HEK293 (cell line): ENCODE measurements around the gene BMS1.

Experiments used
- PATZ1 ChIP-seq: fragments of 450-650 bp; formaldehyde crosslinking; IDR thresholded peaks from 2 replicates; pipeline ENCODE4 v1.5.1; 2016; ENCODE audit warnings: missing biosample characterization, missing genetic modification characterization
- PBX3 ChIP-seq: sonication (generic); formaldehyde crosslinking; IDR thresholded peaks from 2 replicates; pipeline ENCODE4 v1.8.1; 2022; ENCODE audit warnings: mild to moderate bottlenecking, moderate library complexity, missing genetic modification reagents
- YY1 ChIP-seq: fragments of 450-650 bp; formaldehyde crosslinking; IDR thresholded peaks from 2 replicates; pipeline ENCODE4 v1.5.1; 2018; ENCODE audit warnings: missing biosample characterization, missing genetic modification characterization
- ZNF558 ChIP-seq: fragments of 450-650 bp; formaldehyde crosslinking; IDR thresholded peaks from 2 replicates; pipeline ENCODE4 v1.5.1; 2016; ENCODE audit warnings: missing biosample characterization, missing genetic modification characterization
- TF ChIP-seq, protein P1 (sequence below): fragments of 450-650 bp; formaldehyde crosslinking; IDR thresholded peaks from 2 replicates; pipeline ENCODE4 v1.5.1; 2016; ENCODE audit warnings: missing biosample characterization, missing genetic modification characterization

GRCh38 chr10:42780456-42780855, 2.1 kb upstream of the BMS1 start:
- TF ChIP-seq, protein P1, sequence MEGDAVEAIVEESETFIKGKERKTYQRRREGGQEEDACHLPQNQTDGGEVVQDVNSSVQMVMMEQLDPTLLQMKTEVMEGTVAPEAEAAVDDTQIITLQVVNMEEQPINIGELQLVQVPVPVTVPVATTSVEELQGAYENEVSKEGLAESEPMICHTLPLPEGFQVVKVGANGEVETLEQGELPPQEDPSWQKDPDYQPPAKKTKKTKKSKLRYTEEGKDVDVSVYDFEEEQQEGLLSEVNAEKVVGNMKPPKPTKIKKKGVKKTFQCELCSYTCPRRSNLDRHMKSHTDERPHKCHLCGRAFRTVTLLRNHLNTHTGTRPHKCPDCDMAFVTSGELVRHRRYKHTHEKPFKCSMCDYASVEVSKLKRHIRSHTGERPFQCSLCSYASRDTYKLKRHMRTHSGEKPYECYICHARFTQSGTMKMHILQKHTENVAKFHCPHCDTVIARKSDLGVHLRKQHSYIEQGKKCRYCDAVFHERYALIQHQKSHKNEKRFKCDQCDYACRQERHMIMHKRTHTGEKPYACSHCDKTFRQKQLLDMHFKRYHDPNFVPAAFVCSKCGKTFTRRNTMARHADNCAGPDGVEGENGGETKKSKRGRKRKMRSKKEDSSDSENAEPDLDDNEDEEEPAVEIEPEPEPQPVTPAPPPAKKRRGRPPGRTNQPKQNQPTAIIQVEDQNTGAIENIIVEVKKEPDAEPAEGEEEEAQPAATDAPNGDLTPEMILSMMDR (tag by site-specific recombination), result no peak
- TF ChIP-seq ZNF558 (tag by site-specific recombination), result no peak
- no peak for TF ChIP-seq PATZ1
- TF ChIP-seq PBX3 (CRISPR knock-in tag), result no peak
- TF ChIP-seq YY1 (tag by site-specific recombination), result no peak
